ENCODE results near the gene CTCF.
A peak's percentile ranks its signal among the peaks of the same experiment; 100 is the strongest.

The CTCF gene

DNA sequence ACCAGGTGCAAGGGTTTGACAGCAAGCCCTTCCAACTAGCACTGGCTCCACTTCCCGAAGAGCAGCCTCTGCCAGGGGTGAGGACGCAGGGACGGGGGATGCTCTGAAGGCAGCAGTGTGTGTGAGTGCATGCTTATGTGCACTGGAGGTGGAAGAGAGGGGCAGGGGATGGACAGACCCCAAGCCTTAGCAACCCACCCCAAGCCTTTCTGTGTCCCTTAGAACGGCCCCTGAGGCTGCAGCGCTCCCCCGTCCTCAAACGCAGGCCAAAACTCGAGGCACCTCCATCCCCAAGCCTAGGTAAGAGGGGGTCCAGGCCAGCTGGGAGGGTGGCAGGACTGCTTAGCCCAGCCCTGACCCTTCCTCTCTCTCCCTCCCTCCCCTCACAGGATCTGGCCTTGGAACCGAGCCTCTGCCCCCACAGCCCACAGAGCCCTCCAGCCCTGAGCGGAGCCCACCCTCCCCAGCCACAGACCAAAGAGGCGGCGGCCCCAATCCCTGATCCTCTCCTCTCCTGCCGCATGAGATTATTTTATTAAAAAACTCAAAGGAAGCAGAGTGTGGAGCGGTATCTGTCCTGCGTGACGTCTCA is 94.8 kb downstream of the CTCF start:
- TF ChIP-seq, protein P1, sequence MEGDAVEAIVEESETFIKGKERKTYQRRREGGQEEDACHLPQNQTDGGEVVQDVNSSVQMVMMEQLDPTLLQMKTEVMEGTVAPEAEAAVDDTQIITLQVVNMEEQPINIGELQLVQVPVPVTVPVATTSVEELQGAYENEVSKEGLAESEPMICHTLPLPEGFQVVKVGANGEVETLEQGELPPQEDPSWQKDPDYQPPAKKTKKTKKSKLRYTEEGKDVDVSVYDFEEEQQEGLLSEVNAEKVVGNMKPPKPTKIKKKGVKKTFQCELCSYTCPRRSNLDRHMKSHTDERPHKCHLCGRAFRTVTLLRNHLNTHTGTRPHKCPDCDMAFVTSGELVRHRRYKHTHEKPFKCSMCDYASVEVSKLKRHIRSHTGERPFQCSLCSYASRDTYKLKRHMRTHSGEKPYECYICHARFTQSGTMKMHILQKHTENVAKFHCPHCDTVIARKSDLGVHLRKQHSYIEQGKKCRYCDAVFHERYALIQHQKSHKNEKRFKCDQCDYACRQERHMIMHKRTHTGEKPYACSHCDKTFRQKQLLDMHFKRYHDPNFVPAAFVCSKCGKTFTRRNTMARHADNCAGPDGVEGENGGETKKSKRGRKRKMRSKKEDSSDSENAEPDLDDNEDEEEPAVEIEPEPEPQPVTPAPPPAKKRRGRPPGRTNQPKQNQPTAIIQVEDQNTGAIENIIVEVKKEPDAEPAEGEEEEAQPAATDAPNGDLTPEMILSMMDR (conservative IDR thresholded peaks at IDR 0.05; ENCODE audit: low read depth, low read length) = no peak
- DNase-seq (ENCODE audit: low read depth) = no peak
- no peak overlapping the region for H3K4me3 ChIP-seq (ENCODE audit: low read length)

DNA sequence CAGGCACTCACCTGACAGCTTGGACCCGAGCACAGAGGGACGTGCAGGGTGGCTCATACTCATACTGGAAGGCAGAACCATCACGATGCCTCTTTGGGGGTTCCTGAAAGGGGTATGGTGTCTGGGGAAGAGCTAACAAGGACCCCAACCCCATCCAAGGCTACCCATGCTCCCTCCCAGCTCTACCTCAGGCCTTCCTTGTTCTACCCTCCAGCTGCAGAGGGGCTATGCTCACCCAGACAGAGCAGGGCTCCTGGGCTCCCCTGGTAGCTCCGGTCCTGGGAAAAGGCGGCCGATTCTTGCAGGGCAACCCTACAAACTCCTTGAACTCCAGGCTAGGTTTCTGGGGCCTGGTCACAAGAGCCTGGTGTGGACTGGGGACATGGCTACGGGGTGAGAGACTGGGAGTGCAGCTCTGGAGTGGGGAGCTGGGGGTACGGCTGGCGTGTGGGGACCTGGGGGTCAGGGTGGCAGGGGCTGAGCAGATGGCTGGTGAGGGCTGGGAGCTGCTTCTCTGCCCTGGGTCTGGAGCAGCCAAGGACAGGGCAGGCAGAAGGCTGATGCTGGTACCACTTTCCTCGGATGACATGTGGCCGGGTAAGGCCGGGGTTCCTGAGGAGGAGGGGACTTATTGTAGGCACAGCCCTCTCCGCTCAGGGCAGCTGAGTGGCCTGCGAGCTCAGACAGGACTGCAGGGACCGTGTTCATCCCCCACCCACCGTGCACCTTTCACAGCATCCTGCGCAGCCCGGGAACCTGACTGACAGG is 95.6 kb downstream of the CTCF start:
- no peak for DNase-seq (ENCODE audit: low read depth)
- no peak overlapping the region for H3K4me3 ChIP-seq (ENCODE audit: low read length)
- TF ChIP-seq, protein P1 (conservative IDR thresholded peaks at IDR 0.05; ENCODE audit: low read depth, low read length) = no peak

DNA sequence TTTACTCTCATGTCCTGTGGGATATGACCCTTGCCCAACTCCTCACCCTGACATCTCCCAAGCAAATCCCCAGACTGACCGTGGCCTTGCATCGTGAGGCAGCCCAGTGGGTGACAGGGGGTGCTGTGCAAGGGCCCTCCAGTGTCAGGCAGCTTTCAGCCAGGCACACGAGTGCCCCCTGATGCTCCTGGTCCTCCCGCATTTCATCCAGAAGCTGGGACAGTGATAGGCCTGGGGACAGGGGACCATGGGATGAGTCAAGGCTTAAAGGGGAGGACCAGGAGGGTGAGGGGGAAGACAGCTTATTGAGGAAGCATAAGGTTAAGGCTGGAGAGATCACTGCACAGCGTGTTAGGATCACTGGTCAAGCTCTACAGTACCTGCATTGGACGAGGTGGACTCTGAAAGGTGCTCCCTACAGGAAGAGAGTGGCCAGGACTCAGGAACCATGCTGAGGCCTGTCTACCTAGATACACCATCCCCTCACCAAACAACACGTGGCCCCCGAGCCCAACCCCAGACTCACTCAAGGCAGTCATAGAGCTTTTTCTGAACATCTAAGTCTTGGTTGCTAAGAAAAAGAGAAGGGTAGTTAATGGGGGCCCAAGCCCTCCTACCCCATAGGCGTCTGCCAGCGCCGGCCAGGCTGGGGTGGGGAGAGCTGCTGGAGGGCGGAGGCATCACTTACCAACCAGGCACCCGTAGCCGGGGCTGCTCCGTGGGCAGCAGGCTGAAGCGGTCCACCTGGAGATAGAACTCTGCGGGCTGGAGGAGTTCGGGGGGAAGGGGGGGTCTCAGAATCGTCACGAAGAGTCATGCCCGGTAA is 96.7 kb downstream of the CTCF start:
- no peak for DNase-seq (ENCODE audit: low read depth)
- peak overlapping the region; percentile 90 for H3K4me3 ChIP-seq (ENCODE audit: low read length)
- TF ChIP-seq, protein P1 (conservative IDR thresholded peaks at IDR 0.05; ENCODE audit: low read depth, low read length) = no peak

DNA sequence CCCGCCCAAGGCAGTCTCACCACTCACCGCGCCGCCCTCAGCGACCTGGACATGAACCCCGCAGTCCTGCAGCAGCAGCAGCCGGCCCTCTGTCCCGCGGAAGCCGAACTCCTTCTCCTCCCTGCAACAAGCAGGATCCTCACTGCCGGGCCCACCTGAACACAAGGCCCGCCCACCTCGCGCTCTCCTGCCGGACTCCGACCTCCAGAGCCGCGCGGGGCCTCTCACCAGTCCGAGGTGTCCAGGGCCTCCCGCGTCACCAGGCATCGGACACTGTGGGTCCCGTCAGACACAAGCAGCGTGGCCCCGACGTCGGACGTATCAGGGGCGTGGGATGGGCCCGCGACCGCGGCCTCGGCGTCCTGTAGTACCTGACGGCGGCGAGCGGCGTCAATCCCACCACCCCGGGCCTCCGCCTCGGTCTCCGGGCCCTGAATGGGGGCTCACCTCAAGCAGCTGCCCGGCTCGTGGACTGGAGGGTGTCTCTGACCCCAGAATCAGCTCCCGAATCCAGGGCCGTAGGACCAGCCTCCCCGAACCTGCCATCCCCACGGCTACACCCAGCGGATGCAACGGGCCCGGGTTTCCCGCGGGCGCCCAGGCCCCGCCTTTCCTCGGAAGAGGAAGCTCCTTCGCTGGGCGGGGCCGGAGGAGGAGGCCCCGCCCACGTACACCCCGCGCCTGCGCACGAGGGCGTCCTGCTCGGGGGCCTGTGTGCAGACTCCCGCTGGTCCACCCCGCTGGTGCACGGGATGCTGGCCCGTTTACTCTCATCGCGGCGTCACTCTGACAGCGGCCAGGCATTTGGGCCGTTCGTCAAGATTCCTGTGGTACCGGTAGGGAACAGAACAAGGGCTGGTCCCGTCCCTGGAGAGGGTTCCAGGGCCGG is 97.6 kb downstream of the CTCF start, which contains the start of gene ACD:
TSS of gene ACD (minus strand) at position 586 of the 889 bp plus-strand sequence. CDS start at position 546, 40 bp downstream.
- TF ChIP-seq, protein P1 (conservative IDR thresholded peaks at IDR 0.05; ENCODE audit: low read depth, low read length) = no peak
- no peak for DNase-seq (ENCODE audit: low read depth)
- peak within 1 kb of the TSS; percentile 90 for H3K4me3 ChIP-seq (ENCODE audit: low read length)

DNA sequence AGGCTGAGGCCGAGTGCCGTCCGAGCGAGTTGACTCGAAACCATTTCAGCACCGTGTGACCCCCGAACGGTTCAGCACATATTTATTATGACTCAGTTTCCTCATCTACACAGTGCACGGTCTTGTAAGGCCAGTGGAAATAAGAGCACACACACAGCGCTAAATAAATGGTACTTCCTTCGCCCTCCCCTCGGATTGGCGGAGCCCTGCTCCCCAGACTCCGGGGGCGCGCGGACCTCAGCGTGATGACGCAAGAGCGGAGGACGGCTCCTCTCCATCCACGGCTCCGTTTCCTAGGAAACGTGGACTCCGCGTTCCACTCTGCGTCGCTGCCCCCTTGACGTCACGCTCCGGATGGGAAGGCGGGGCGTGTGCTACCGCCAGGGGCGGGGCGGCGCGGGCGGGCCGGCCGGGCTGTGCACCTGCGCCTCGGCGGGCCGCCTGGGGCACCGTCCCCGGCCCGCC is 98.3 kb downstream of the CTCF start, which contains the start of gene PARD6A:
TSS of gene PARD6A (plus strand) at position 397 of the 465 bp plus-strand sequence. CDS start 79 bp downstream, outside the sequence.
- H3K4me3 ChIP-seq (ENCODE audit: low read length) = peak within 1 kb of the TSS; percentile 90
- TF ChIP-seq, protein P1 (conservative IDR thresholded peaks at IDR 0.05; ENCODE audit: low read depth, low read length) = no peak
- peak; percentile 85 for DNase-seq (ENCODE audit: low read depth)

DNA sequence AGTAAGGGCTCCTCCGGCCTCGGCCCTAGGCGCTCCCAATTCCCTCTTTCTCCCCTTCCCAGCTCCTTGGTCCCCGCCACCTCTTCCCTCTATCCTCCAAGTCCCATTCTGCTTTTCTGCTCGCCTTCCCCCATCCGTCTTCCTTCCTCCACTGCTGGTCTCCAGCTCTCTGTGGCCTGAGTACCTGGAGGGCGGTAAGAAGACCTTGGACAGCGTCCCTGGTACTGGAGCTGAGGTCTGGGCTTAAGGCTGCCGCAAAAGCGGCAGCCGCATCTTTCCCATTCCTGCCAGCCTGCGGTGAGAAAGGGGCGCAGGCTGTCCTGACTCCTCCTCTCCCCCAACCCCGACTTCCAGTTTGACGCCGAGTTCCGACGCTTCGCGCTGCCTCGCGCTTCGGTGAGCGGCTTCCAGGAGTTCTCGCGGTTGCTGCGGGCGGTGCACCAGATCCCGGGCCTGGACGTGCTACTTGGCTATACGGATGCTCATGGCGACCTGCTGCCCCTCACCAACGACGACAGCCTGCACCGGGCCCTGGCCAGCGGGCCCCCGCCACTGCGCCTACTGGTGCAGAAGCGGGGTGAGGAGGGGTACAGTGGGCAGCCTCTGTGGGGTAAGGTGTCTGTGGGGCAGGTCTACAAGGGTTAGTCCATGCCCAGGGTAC is 98.9 kb downstream of the CTCF start:
- DNase-seq (ENCODE audit: low read depth) = peak; percentile 50
- TF ChIP-seq, protein P1 (conservative IDR thresholded peaks at IDR 0.05; ENCODE audit: low read depth, low read length) = no peak
- peak overlapping the region; percentile 90 for H3K4me3 ChIP-seq (ENCODE audit: low read length)
